Esophagus muscularis mucosa (tissue), 4 donors: ENCODE data around the gene MYO1E.

Experiments used
- EP300 ChIP-seq: sonication (generic); formaldehyde crosslinking; IDR thresholded peaks from one replicate; pipeline ENCODE4 v1.6.1; 2017; ENCODE audit warnings: antibody characterized with exemption
- POLR2A ChIP-seq: fragments of 450-650 bp; IDR thresholded peaks from one replicate; pipeline ENCODE4 v1.6.1; 2017; ENCODE audit warnings: antibody characterized with exemption, moderate library complexity, mild to moderate bottlenecking, low read depth
- POLR2AphosphoS5 ChIP-seq, 2 donors: sonication (generic); formaldehyde crosslinking; IDR thresholded peaks; one replicate each; pipeline ENCODE4 v1.6.1; 2017; ENCODE audit warnings: antibody characterized with exemption in 2 of 2
- TF ChIP-seq, protein P1 (sequence below), 3 experiments: fragments of 200-600 bp in 2 of 3; fragments of 450-650 bp in 1 of 3; sonication (generic) in 2 of 3; IDR thresholded peaks; one replicate each; pipeline ENCODE4 v1.5.1; 2017 to 2019; ENCODE audit warnings: antibody characterized with exemption in 3 of 3, mild to moderate bottlenecking in 2 of 3, moderate library complexity in 1 of 3

DNA sequence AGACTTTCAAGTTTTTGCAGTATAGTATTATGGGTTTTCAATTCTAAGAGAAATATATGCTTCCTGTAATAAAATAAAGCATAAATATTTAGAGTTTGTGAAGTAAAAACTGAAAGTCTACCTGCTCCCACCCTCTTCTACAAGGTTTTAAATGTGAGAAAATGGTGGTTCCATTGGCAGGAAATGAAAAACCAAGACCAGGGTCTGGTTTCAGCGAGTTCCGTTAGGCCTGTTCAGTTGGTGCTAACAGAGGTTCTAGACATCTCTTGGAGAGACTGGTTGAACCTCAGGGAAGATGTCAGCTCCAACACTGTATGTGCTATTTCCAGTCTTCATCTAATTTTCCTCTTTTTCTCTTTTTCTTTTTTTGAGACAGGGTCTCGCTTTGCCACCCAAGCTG, 11.8 kb upstream of the MYO1E start:
- TF ChIP-seq, protein P1, sequence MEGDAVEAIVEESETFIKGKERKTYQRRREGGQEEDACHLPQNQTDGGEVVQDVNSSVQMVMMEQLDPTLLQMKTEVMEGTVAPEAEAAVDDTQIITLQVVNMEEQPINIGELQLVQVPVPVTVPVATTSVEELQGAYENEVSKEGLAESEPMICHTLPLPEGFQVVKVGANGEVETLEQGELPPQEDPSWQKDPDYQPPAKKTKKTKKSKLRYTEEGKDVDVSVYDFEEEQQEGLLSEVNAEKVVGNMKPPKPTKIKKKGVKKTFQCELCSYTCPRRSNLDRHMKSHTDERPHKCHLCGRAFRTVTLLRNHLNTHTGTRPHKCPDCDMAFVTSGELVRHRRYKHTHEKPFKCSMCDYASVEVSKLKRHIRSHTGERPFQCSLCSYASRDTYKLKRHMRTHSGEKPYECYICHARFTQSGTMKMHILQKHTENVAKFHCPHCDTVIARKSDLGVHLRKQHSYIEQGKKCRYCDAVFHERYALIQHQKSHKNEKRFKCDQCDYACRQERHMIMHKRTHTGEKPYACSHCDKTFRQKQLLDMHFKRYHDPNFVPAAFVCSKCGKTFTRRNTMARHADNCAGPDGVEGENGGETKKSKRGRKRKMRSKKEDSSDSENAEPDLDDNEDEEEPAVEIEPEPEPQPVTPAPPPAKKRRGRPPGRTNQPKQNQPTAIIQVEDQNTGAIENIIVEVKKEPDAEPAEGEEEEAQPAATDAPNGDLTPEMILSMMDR (IDR thresholded peaks at IDR 0.05), result no peak
- TF ChIP-seq POLR2A, result no peak
- no peak for TF ChIP-seq POLR2AphosphoS5 (IDR thresholded peaks at IDR 0.05)
- TF ChIP-seq EP300, result no peak
